Activated T-helper 1 cell treated with anti-CD3 and anti-CD28 coated beads, Interleukin-2, amount 50 U/mL, for 16 hours (primary cell): ENCODE results near the gene CCDC12.
A peak's percentile ranks its signal among the peaks of the same experiment; 100 is the strongest.

Source experiments
- DNase-seq, 2 donors: peaks; one replicate each; pipeline ENCODE4 v3.0.0-alpha.2; 2020; ENCODE audit warnings: low read depth in 1 of 2, low spot score in 1 of 2

CCDC12 gene

GRCh38 chr3:46958467-46959160 is 17.9 kb downstream of the CCDC12 start:
- no peak for DNase-seq

DNA sequence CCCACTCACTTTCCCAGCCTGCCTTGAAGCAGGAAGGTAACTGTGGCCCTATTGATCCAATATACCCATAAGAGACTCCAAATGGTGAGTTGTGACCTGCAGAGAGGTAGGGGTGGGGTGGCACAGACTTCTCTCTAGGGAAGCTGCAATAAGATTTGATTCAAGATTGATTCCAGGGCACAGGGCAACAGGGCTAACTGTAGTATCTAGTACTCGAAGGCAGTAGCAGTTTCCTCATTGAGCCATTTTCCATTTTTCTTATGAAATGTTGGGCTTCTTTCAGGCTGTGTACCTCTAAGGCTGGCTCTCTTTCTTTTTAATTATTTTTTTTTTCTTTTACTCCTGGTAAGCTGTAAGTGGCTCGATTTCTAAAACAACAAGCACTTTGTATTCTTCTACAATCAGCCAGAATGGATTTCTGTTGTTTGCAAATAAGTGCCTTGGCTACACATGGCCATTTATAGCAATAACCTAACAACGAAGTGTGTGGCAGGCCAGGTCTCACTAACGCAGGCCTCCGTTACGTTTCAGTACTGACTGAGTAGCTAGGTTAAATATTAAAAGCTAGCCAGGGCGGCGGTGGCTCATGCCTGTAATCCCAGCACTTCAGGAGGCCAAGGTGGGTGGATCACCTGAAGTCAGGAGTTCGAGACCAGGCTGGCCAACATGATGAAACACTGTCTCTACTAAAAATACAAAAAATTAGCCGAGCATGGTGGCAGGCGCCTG is 19.3 kb downstream of the CCDC12 start:
- DNase-seq = no peak

DNA sequence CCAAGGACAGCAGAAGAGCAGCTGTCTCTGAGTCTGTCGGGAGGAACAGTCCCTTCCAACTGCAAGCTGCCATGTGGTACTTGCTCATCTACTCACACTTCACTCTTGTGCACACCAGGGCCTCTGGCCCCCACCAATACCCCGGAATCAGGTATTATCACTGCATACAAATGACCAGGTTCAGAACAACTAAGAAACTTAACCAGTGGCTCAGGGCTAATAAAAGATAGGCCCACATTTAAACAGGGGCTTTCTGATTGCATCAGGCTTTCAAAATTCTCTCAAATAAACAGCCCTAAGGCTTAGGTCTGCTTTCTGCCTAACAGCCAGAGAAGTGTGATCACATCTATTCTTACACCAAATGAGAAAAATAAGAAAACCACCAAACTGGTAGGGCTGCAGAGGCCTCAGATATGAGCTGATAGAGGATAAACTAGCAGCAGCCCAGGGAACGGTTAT is 20.7 kb downstream of the CCDC12 start:
- DNase-seq = no peak

GRCh38 chr3:46955157-46955556 is 21.4 kb downstream of the CCDC12 start:
- DNase-seq = no peak

- no peak for DNase-seq
These were observed 22.4 kb downstream of the CCDC12 start for GRCh38 chr3:46954178-46954577.

DNA sequence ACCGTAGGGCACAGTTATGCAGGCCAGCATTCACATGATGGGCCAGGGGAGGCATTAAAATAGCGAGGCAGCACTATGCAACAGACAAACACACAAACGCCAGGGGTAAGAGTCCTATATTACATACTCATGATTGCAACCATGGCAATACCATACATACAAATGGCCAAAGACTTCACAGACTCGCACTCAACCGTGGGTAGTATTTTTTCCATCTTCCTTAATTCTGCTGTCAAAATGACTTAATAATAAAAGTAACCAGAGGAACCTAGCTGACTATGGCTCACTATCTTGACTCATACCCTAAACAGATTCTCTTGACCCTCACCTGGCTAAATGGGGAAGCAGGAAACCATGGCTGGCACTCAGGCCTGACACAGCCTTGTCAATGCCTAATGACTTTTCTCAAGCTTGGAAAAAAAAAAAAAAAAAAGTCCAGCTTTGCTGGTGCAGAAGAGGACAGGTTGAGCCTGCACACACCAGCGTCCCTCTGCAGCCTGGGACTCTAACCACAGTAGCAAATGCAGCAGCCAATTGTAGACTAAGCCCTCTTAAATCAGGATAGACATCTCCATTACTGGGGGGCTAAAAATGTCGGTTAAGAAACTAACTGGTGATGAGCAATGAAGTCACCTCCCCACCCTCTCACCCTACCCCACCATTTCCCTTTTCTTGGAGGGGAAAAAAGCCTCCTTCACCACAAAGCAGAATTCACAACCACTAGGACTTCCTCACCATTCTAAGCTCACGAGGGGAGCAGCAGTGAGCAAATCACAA is 23.1 kb downstream of the CCDC12 start:
- DNase-seq = no peak

- DNase-seq = no peak
These were observed 23.7 kb downstream of the CCDC12 start for GRCh38 chr3:46952813-46953212.

GRCh38 chr3:46950650-46951241 is 25.8 kb downstream of the CCDC12 start:
- DNase-seq = no peak

- no peak for DNase-seq
These were observed 26.4 kb downstream of the CCDC12 start for GRCh38 chr3:46950177-46950576.

DNA sequence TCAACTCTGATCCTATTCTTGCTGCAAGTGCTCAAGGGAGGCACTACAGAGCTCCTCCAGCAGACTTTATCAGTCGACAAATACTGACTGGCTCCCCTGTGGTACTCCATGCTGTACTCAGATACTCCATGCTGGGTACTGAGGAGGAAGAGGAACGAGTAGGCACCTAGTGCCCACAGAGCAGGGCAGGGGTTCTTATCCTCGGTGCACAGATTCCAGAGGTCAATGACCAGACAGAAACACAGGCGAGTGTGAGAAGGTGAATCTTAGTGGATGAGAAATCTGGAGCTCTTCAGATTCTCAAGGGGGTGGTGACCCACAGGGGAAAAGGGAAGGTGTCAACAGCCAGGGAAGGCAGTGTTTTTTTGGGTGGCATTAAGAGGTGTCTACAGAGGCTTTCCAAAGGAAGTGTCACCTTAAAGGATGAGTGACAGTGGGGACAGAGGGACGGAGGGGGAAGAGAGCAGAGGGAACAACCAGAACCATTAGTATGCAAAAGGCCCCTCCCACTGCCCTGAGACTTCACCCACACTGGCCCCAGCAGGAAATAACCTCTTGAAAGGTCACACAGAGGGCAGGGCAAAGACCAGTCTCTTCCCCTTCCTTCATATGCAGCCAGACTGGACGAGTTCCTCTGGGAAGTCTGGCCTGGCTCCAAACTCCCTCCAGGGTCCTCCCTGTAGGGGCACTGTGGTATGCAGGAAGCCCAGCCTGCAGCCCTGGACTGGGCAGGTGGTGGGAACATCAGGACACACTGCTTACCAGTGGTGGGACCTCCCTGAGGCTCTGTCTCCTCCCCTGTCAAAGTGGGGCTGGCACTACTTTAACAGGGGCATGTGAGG is 27.5 kb downstream of the CCDC12 start:
- DNase-seq = no peak

GRCh38 chr3:46947981-46948791 is 28.4 kb downstream of the CCDC12 start:
- DNase-seq = peak; percentile 47 to 50

DNA sequence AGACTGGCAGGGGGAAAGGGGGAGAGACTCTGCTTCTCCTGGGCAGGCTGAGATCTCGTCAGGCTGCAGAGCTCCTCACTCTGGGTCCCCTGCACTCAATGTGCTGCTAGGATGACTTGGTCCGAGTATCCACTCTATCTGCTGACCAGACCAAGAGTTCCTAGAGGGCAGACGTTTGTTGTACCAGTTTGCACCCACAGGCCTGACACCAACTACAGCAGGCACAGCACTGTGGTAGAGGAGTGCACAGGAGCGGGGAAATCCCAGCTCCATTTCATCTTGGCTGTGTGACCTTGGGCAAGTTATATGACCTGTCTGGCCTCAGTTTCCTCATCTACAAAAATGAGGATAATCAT is 29.0 kb downstream of the CCDC12 start:
- no peak for DNase-seq

DNA sequence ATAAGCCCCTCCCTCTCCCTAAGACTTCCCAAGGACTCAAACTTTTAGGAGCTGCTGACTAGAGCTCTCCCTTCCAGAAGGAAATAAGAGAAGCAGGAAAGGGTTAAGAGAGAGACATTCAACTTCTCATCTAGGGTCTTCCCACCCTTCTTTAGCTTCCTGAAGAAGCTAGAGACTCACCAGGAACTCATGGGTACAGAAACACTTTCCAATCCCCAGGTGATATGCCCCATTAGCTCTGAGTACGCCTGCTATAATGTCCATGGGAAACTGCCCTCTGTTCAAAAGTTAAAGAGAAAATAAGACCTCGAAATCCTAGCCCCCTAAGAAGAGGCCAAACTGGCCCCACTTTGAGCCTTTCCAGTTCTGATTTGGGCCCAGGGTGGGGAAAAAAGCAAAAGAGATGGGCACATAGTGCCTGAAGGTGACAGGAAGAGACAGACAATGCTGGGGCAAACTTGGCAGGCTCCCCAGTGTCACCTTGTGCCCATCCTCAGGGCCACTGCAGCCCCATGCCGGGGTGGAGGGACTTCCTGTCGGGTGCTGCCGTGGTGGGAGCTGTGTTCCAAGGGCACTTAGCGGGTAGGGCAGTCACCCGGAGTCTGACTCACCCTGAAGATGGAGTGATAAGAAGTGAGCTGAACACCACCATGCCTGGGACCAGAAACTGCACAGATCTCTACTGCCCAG is 29.5 kb downstream of the CCDC12 start:
- peak; percentile 51 to 63 for DNase-seq

DNA sequence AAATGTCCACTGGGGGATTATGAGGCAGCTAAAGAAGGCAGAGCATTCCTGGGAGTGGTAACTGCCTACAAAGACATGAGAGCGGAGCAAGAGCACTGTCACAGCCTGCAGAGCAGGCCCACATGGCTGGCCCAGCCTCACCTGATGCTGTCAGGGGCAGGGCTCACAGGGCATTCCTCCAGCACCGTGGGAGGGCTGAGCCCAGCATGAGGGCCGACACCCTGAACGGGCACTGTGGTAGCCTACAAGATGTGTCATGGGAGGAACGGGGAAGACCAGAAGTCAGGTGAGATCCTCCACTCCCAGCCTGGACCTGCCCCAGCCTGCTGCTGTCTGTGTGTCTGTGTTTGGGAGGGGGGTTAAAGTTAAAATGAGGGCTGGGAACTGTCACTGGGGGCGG is 30.1 kb downstream of the CCDC12 start:
- DNase-seq = no peak

DNA sequence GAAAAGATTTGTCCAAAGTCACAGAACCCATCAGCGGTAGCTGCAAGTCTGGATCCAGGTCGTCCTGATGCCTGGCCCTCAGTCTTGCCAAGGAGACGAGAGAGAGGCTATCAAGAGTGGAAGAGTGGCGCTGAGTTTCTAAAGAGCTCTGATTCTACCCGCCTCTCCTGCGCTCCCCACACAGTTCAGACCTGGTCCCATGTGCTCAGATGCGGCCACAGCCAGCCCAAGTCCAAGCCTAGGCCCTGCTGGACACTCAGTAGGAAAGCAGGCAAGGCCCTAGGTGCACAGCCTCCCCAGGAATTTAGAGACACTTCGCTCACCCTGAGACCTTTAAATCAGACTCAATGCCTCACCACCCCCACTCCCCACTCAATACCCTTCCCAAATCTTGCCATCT is 32.4 kb downstream of the CCDC12 start:
- no peak for DNase-seq

GRCh38 chr3:46943237-46944187 is 33.0 kb downstream of the CCDC12 start:
- DNase-seq = no peak

- no peak for DNase-seq
These were observed 33.9 kb downstream of the CCDC12 start for GRCh38 chr3:46942481-46943236.
